ENCODE results near the gene OR6C70.

OR6C70 gene

GRCh38 chr12:55492078-55492477 lies 22.1 kb upstream of the OR6C70 start, which contains the start of gene OR6C68:
Gene OR6C68, plus strand, starts transcription at chr12:55492378. Its CDS starts 0 bp downstream, at chr12:55492378.
- no peak for TF ChIP-seq CTCF (IDR thresholded peaks at IDR 0.05)

GRCh38 chr12:55472264-55472663 lies 2.3 kb upstream of the OR6C70 start:
- no peak for TF ChIP-seq CTCF (IDR thresholded peaks at IDR 0.05)

- no peak for TF ChIP-seq CTCF (IDR thresholded peaks at IDR 0.05)
Observed at GRCh38 chr12:55469291-55469690, 647 bp downstream of the OR6C70 start.

GRCh38 chr12:55467836-55468235 lies 2.1 kb downstream of the OR6C70 start:
- no peak for TF ChIP-seq CTCF (IDR thresholded peaks at IDR 0.05)

GRCh38 chr12:55448825-55449224 lies 21.1 kb downstream of the OR6C70 start:
- TF ChIP-seq CTCF (IDR thresholded peaks at IDR 0.05), result no peak

GRCh38 chr12:55446326-55446725 lies 23.6 kb downstream of the OR6C70 start:
- TF ChIP-seq CTCF (IDR thresholded peaks at IDR 0.05), result peak; percentile 34

- no peak for TF ChIP-seq CTCF (IDR thresholded peaks at IDR 0.05)
Observed at GRCh38 chr12:55445357-55445756, 24.6 kb downstream of the OR6C70 start.

GRCh38 chr12:55443776-55444175 lies 26.2 kb downstream of the OR6C70 start, which contains the start of gene OR6C2:
Gene OR6C2, plus strand, starts transcription at chr12:55444076. Its CDS starts 8,138 bp downstream, at chr12:55452214.
- no peak for TF ChIP-seq CTCF (IDR thresholded peaks at IDR 0.05)

Data from LNCAP (cell line).